GM10266 (cell line): ENCODE results near the gene ZNF497.

ENCODE experiments used
- DNase-seq: peaks from one replicate; pipeline ENCODE4 v3.0.0; 2012; ENCODE audit errors: extremely low spot score
- TF ChIP-seq, protein P1 (sequence below): IDR thresholded peaks from 2 replicates; pipeline ENCODE4 v1.5.1; 2012; ENCODE audit warnings: mild to moderate bottlenecking, low read depth; ENCODE audit not compliant: control insufficient read depth, insufficient read depth; ENCODE audit errors: missing control alignments

The ZNF497 gene

GRCh38 chr19:58392945-58393724 lies 30.6 kb upstream of the ZNF497 start:
- no peak for DNase-seq
- TF ChIP-seq, protein P1, sequence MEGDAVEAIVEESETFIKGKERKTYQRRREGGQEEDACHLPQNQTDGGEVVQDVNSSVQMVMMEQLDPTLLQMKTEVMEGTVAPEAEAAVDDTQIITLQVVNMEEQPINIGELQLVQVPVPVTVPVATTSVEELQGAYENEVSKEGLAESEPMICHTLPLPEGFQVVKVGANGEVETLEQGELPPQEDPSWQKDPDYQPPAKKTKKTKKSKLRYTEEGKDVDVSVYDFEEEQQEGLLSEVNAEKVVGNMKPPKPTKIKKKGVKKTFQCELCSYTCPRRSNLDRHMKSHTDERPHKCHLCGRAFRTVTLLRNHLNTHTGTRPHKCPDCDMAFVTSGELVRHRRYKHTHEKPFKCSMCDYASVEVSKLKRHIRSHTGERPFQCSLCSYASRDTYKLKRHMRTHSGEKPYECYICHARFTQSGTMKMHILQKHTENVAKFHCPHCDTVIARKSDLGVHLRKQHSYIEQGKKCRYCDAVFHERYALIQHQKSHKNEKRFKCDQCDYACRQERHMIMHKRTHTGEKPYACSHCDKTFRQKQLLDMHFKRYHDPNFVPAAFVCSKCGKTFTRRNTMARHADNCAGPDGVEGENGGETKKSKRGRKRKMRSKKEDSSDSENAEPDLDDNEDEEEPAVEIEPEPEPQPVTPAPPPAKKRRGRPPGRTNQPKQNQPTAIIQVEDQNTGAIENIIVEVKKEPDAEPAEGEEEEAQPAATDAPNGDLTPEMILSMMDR, result no peak

DNA sequence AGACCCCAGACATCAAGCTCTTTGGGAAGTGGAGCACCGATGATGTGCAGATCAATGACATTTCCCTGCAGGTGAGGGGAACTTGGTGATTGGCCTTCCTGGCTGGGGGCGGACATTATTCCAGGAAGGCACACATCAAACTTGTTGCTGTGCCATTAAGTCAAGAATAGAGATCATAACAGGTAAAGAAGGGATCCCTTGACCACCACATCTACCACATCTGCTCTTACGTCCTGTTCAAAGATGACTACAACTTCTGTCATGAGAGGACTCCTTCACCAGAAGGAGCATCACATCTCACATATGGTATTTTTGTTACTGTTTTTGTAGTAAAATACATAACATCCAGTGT lies 25.6 kb upstream of the ZNF497 start:
- DNase-seq, result no peak
- TF ChIP-seq, protein P1, result no peak

DNA sequence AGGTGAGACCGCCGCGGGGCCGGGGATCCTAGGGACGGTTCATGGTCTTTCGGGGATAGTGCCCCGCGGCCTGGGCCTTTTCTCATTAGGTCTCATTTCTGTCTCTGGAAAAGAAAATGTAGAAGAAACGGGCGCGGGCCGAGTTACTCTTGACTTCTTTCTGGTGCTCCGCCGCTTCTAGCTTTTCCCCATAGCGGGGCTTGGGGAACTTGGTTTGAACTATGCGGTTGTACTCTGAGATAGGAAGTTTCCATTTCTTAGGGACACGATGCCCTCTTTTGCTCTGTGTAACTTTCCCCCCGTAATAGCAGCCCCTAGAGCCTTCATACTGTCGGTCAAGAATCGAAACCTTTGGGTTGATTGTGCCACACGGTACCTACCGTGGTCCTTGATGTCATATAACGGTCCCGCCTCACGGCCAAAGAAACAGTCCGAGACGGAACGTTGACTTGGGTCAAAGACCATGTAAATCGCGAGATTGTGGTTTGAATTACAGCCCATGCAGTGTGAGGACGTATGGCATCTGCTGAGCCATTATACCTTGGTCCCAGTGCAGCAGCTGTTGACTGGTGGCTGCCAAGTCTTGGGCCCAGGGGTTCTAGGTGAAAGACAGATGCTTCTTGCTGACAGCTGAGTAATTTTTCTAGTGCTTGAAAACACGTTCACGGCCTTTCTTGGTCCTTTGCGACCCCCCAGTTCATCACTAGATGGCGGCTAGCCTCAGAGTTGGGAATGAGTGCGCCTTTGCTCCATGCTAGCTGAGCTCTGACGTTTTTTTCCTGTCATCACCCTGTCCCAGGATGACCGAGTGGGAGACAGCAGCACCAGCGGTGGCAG lies 25.0 kb upstream of the ZNF497 start:
- TF ChIP-seq, protein P1, result no peak
- no peak for DNase-seq

GRCh38 chr19:58386576-58387337 lies 24.2 kb upstream of the ZNF497 start, which contains the start of gene RPS5:
TSS of gene RPS5 (plus strand) at chr19:58387269. CDS start at chr19:58388138, 869 bp downstream.
- TF ChIP-seq, protein P1, result no peak
- DNase-seq, result peak; percentile 99

- no peak for DNase-seq
- TF ChIP-seq, protein P1, result no peak
Measured at GRCh38 chr19:58385891-58386575, 23.5 kb upstream of the ZNF497 start.

- TF ChIP-seq, protein P1, result no peak
- no peak for DNase-seq
Measured at GRCh38 chr19:58385313-58385890, 22.9 kb upstream of the ZNF497 start.
